Measurements from ENCODE around the gene GOLGA6L7.
"Not testable (repeated sequence)": the region's sequence is repeated elsewhere in the genome, so short reads cannot be mapped to it uniquely, and the experiment has no call there.

The GOLGA6L7 gene

DNA sequence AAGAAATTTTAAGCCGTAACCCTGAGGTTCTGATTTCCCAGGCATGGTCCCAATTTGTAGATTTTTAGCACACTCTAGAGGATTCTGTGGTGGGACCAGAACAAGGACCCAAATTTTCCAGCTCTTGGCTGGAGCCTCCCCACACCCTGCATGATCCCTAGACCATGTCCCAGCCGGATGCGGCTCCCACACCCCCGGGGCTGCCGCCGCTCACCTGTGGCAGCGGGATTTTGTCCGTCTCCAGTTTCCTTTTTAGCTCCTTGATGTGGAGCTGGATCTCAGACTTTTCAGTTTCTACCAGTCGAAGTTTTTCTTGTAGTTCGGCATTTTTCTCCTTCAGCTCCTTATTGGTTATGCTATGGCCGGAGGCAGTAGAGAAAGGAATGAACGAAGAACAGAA is 4.9 kb downstream of the GOLGA6L7 start:
- DNase-seq = not testable (repeated sequence)

DNA sequence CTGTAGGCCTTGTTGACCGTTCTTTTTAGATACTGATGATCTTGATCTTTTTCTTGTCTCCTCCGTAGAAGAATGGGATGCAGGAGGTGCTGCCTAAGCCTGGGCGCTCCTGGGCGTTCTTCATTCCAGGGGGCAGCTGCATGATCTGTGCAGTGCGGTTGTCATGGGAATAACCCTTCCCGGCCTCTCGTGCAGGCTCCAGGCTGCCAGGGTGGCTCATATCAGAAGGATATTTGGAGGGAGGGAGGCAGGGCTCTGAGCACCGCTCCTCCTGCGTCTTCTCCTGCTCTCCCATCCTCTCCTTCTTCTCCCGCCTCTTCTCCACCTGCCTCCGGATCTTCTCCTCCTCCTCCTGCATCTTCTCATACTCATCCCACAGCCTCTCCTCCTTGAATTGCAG is 6.2 kb downstream of the GOLGA6L7 start:
- not testable (repeated sequence) for DNase-seq

DNA sequence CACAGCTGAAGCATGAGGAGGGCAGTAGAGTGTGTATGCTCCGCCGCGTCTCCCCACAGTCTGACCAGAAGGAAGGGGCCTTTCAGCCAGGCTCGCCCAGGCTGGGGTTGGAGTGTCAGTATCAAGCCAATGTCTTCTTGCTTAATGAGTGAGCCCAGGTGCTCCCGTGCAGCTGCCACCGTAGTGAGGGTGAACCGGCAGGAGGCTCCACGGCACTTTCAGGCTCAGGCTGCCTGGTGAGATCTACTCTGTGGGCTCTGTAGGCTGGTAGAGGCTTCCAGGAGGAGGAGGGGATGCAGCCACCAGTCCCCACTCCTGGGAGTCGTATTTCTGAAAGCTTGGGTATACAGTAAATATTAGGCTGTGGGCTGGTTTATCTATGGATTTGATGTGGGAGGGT is 8.2 kb downstream of the GOLGA6L7 start:
- DNase-seq = not testable (repeated sequence)

DNA sequence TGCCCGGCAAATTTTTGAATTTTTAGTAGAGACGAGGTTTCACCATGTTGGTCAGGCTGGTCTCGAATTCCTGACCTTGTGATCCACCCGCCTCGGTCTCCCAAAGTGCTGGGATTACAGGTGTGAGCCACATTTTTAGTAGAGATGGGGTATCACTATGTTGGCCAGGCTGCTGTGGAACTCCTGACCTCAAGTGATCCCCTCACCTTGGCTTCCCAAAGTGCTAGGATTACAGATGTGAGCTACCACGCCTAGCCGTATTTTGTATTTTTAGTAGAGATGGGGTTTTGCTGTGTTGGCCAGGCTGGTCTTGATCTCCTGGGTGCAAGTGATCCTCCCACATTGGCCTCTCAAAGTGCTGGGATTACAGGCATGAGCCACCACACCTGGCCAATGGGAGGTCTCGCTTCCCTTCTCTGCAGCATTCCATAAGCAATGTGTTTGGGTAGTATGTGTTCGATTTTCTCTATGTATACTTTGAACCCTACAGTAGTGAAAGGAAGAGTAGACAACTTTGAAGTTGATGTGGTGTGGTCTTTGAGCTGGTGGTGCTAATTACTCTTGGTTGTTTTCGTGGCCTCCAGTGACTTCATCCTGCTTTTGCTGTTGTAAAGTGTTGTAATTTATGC is 13.4 kb downstream of the GOLGA6L7 start:
- not testable (repeated sequence) for DNase-seq

DNA sequence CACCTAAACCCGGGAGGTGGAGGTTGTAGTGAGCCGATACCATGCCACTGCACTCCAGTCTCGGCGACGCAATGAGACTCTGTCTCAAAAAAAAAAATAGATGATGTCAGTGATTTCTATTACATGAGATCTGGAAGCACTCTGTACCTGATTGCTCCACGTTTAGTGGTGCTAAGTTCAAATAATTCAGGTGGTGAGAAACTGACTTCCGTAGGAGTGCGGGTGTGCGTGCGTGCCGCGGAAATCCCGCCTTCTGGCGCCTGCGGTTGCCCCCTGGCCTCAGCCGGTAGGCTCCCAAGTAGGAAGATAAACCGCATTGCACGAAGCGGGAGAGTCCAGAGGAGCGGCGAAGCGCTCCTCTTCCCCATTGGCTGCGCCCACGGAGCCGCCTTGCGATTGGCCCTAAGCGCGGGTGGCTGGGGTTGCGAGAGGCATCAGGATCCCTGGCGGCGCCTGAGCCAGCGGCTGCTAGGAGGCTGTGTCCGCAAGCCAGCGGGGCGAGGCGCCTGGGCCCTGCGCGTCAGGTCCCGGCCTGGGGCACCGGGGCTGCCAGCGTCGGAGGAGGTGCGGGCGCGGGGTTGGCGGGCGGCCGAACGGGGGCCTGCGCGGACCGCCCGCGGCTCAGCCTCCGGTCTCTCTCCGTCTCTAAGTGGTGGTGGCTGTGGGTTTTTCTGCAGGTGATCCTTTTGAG is 16.4 kb downstream of the GOLGA6L7 start:
- peak; percentile 61 to 71 for DNase-seq

DNA sequence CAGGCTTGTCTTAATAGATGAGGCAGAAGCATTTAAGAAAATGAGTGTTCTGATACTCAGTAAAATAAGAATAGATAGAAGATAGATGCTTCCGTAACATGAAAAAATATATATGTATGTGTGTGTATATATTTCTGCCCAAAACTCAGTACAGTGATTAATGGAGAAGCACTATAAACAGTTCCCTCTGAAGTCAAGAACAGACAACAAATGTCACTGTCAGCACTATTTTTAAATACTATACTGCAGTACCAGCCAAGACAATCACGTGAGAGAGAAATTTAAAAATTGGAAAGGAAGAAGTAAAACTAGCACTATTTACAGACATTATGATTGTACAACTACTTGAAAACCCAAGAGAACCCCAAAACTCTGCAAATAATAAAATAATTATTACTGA is 27.0 kb downstream of the GOLGA6L7 start:
- not testable (repeated sequence) for DNase-seq

DNA sequence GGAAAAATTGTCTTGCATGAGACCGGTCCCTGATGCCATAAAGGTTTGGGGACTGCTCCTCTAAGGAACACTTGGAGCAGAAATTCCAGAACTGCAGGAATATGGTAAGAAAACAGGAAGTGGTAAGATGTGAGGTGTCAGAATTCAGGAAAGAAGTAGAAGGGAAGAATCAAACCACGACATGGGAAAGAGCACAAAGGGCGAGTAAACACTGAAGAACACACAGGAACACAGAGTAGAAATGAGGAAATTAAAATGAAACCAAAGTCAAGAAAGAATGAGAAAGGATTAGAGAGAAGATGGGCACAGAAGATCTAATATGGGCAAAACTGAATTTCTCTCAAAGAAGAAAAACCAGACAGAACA is 28.5 kb downstream of the GOLGA6L7 start:
- not testable (repeated sequence) for DNase-seq

DNA sequence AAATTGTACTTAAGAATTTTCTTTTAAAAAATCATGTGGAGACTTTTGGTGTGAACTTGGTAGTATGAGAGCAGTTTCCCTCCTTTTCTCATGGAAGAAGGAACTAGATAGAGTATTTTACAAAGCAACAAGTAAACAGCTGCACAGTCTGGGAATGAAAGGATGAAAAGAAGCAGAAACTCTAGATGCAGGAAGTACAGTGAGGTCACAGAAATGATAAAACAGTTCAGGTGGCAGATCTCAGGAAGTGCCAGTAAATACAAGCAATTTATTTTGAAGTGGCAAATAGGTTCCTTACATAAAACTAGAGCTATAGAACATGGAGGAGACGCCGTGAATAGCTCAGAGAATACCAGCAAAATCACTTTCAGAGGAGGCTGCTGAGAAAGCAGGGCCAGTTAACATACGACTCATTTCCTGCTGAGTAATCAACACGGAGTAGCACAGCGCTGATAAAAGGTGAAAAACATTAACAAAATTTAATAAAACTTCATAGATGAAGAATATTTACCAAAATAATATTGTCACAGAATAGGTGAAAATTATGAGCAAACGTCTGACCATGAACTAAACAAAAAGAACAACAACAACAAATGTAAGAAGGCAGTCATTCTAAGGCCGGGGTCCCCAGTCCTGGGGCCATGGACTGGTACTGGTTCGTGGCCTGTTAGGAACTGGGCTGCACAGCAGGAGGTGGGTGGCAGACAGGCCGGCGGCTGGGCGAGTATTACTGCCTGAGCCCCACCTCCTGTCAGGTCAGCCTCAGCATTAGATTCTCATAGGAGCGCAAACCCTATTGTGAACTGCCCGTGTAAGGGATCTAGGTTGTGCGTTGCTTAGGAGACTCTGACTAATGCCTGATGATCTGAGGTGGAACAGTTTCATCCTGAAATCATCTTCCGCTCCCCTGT is 29.2 kb downstream of the GOLGA6L7 start:
- peak in 1 of 2 donors; percentile 4 for DNase-seq

DNA sequence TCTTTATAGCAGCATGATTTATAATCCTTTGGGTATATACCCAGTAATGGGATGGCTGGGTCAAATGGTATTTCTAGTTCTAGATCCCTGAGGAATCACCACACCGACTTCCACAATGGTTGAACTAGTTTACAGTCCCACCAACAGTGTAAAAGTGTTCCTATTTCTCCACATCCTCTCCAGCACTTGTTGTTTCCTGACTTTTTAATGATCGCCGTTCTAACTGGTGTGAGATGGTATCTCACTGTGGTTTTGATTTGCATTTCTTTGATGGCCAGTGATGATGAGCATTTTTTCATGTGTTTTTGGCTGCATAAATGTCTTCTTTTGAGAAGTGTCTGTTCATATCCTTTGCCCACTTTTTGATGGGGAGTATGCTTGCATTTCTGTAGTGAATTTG is 30.3 kb downstream of the GOLGA6L7 start:
- DNase-seq = not testable (repeated sequence)

DNA sequence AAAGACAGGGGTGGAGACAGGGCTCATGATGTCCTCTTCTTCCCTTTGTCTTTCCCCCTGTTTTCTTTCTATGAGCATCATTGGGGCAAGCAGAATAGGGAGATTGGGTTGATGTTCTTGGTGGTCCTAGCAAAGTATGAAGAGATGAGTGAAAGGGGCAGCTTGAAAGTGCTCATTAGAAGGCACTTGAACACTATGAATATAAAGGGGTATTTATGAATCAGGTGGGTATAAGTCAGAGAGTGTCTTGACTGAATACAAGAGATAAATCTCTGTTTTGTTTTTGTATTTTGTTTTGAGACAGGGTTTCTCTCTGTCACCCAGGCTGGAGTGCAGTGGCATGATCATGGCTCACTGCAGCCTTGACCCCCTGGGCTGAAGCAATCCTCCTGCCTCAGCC is 34.4 kb downstream of the GOLGA6L7 start:
- DNase-seq = not testable (repeated sequence)

DNA sequence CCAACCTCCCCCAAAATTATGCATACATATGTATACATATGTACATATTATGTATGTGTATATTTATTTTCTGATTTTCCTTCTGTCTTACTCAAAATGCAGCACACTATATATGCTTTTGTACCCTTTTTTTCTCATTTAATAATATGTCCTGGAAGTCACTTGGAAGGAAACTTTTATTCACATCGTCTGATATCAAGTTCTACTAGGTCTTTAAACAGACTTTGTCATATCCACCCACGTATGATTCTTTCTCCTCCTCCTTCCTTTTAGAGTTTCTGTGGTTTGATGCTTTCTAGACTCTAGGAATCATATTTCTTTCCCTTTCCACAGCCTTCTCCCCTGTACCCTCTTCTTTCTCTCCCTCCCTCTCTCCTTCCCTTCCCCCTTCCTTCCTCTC is 35.1 kb downstream of the GOLGA6L7 start:
- not testable (repeated sequence) for DNase-seq

DNA sequence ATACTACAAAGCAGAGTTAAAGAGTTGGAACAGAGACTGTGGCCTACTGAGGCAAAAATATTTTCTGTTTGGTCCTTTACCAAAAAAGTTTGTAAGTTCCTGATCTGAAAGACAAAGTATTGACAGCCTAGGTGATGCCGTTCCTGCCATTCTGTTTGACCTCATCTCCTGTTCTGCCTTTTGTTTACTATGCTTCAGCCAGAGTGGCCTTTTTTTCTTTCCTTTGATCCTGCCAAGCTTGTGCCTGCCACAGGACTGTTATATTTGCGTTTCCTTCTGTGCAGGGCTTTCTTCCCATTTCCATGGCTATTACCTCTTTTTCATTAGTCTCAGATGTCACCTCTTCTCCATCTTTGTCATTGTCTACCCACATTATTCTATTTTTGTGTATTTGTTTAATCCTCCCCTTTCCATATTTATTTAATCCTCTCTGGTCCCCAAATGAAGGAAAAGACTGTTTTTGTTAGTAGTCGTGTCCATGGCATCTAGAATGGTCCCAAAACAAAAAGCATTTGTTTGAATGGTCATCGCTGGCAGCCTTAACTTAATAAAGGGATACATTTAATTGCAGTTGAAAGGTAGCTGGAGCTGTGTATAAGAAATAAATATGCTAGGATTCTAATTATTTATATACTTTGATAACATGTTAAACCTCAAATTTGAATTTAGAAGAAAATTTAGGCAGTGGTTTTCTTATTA is 36.4 kb downstream of the GOLGA6L7 start:
- not testable (repeated sequence) for DNase-seq

DNA sequence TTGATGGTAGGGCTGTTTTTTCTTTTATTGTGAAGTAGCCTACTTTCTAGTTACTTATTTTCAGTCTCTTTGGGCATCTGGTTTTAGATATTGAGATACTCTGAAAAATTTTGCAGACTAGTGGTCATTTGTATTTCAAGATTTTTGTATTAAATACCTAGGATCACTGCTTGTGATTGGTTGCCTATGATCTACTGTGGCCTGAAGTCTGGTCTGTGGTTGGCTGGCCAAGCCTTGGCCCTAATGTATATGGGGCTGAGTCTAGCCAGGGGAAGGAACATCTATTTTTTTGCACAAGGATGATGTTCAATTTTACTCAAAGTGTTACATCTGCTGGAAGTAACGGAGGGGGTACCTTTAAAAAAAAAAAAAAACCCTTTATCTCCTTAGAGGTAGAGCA is 38.0 kb downstream of the GOLGA6L7 start:
- DNase-seq = not testable (repeated sequence)

DNA sequence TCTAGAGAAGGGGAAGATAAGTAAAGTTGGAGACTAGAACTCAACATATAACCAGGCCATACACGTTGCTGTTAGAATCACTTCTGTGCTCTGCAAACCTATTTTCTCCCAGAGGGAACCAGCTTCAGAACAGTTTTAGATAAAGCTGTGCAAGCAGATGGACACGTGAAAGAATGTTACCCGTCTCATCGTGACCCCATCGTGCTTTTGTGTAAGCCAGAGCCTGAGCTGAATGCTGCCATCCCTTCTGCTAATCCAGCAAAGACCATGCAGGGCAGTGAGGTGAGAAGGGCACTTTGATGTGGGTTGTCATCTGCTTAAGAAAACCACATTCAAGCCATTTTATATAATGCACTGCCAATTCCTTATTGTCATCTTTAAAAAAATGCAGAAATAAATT is 40.3 kb downstream of the GOLGA6L7 start:
- not testable (repeated sequence) for DNase-seq

DNA sequence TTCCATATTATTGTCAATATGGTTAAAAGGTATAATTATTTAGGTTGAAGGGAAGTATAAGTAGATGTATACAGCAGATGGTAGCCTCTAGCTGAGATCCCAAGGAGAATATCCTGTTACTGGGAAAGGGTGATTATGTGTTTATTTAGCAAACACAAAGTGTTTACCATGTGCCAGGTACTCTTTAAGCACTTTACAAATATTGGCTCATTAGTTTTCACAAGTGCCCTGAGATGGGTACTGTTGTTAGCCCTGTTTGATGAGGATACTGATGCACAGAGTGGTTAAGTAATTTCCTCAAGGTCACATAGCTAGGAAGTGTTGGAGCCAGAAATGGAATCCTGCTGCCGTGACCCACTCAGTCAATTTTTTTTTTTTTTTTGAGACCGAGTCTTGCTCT is 48.1 kb downstream of the GOLGA6L7 start:
- not testable (repeated sequence) for DNase-seq

DNA sequence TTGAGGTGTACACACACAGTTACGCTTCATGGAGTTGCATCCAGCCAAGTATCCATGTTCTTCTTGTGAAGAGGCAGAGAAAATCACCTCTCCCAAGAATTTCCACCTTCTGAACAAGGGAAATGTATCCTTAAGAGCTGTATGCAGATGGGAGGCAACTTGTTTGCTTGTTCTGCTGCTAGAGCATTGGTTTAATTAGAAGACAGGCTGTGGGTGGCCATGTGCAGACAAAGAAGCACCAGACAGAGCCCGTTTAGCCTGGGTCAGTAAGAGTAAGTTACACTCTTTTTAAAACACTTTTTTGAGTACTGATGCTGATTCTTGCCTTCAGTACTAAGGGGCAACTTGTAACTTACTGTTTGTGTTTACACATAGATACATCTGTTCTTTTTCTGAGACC is 50.2 kb downstream of the GOLGA6L7 start:
- DNase-seq = not testable (repeated sequence)

DNA sequence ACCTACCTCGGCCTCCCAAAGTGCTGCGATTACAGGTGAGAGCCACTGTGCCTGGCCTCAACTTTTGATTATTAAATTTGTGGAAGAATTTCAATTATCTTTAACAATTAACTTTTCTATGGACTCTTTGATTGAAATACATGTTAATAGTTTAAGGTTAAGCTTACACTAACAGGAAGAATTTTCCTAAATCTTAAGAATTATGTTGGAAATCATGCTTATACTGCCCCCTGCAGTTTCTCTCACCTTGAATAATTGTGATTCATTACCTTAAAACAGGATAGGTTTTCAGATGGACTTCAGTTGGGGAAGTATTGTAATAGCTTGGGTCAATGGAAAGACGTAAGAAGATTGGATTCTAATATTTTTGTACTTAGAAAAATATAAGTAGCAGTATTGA is 54.2 kb downstream of the GOLGA6L7 start:
- peak in 1 of 2 donors; percentile 8 for DNase-seq
